Osteoblast (primary cell): ENCODE measurements around the gene TMEM140. TPM values are rescaled to one million over a fixed set of nuclear protein-coding genes. Genes with fewer than 3 reads are reported as not detected.

Experiments used
- DNase-seq: peaks from one replicate; pipeline ENCODE4 v3.0.0; 2011; ENCODE audit warnings: low spot score, mixed read lengths; ENCODE audit not compliant: insufficient read length; ENCODE audit errors: missing footprints
- H2AFZ ChIP-seq: 2 replicates; pipeline ENCODE4 v1.6.0; 2011; ENCODE audit warnings: mild to moderate bottlenecking, low read length
- H3K27ac ChIP-seq: 2 replicates; pipeline ENCODE4 v1.5.1; 2011; ENCODE audit warnings: mild to moderate bottlenecking, low read depth, low read length, moderate library complexity
- H3K27me3 ChIP-seq: 2 replicates; pipeline ENCODE4 v1.6.0; 2012; ENCODE audit warnings: mild to moderate bottlenecking, control low read depth, inconsistent platforms, low read length, moderate library complexity; ENCODE audit not compliant: insufficient read depth
- H3K36me3 ChIP-seq: 2 replicates; pipeline ENCODE4 v1.5.1; 2011; ENCODE audit warnings: mild to moderate bottlenecking, low read length, control low read depth, moderate library complexity; ENCODE audit not compliant: insufficient read depth
- H3K4me1 ChIP-seq: 2 replicates; pipeline ENCODE4 v1.5.1; 2011; ENCODE audit warnings: mild to moderate bottlenecking, low read length, control low read depth, moderate library complexity; ENCODE audit not compliant: insufficient read depth
- H3K4me2 ChIP-seq: 2 replicates; pipeline ENCODE4 v1.6.0; 2011; ENCODE audit warnings: mild to moderate bottlenecking, low read length; ENCODE audit not compliant: insufficient read depth
- H3K4me3 ChIP-seq: fragments of 200-600 bp; sonication (generic); 3 replicates; pipeline ENCODE4 v1.5.1; 2012; ENCODE audit warnings: mild to moderate bottlenecking, low read length, inconsistent platforms; ENCODE audit not compliant: insufficient read depth
- H3K79me2 ChIP-seq: 2 replicates; pipeline ENCODE4 v1.6.0; 2012; ENCODE audit warnings: mild to moderate bottlenecking, low read length, control low read depth, inconsistent platforms; ENCODE audit not compliant: insufficient read depth
- H3K9me3 ChIP-seq: 2 replicates; pipeline ENCODE4 v1.5.1; 2011; ENCODE audit warnings: low read depth, low read length, control low read depth
- H4K20me1 ChIP-seq: 2 replicates; pipeline ENCODE4 v1.6.0; 2012; ENCODE audit warnings: mild to moderate bottlenecking, low read length, control low read depth; ENCODE audit not compliant: insufficient read depth
- total RNA-seq: library from RNA; depleted of rRNA; stranded (reverse); fragments of >200 nt; gene quantifications from 2 replicates; pipeline ENCODE4 v1.2.3, GENCODE V29; 2012
- TF ChIP-seq, protein P1 (sequence below): IDR thresholded peaks from 2 replicates; pipeline ENCODE4 v1.5.1; 2011; ENCODE audit warnings: mild to moderate bottlenecking, low read depth, low read length, moderate library complexity; ENCODE audit errors: extremely low read depth

Gene TMEM140
- total RNA-seq, 1 donor, result 14.1 TPM

- H3K79me2 ChIP-seq, result no peaks in the 10 kb centered on the region
- no peak overlapping the region for H3K27ac ChIP-seq
- H3K9me3 ChIP-seq, result peaks cover 3% of the 10 kb centered on the region
- peaks cover 9% of the 10 kb centered on the region for H3K4me1 ChIP-seq
- no peaks in the 10 kb centered on the region for H3K36me3 ChIP-seq
- DNase-seq, result no peak
- no peak overlapping the region for H2AFZ ChIP-seq
- no peaks in the 10 kb centered on the region for H3K27me3 ChIP-seq
- TF ChIP-seq, protein P1, sequence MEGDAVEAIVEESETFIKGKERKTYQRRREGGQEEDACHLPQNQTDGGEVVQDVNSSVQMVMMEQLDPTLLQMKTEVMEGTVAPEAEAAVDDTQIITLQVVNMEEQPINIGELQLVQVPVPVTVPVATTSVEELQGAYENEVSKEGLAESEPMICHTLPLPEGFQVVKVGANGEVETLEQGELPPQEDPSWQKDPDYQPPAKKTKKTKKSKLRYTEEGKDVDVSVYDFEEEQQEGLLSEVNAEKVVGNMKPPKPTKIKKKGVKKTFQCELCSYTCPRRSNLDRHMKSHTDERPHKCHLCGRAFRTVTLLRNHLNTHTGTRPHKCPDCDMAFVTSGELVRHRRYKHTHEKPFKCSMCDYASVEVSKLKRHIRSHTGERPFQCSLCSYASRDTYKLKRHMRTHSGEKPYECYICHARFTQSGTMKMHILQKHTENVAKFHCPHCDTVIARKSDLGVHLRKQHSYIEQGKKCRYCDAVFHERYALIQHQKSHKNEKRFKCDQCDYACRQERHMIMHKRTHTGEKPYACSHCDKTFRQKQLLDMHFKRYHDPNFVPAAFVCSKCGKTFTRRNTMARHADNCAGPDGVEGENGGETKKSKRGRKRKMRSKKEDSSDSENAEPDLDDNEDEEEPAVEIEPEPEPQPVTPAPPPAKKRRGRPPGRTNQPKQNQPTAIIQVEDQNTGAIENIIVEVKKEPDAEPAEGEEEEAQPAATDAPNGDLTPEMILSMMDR, result no peak
- H3K4me2 ChIP-seq, result no peak overlapping the region
- no peaks in the 10 kb centered on the region for H4K20me1 ChIP-seq
- H3K4me3 ChIP-seq, result no peak overlapping the region
These were observed 28.1 kb downstream of the TMEM140 start for GRCh38 chr7:135175931-135176330.

DNA sequence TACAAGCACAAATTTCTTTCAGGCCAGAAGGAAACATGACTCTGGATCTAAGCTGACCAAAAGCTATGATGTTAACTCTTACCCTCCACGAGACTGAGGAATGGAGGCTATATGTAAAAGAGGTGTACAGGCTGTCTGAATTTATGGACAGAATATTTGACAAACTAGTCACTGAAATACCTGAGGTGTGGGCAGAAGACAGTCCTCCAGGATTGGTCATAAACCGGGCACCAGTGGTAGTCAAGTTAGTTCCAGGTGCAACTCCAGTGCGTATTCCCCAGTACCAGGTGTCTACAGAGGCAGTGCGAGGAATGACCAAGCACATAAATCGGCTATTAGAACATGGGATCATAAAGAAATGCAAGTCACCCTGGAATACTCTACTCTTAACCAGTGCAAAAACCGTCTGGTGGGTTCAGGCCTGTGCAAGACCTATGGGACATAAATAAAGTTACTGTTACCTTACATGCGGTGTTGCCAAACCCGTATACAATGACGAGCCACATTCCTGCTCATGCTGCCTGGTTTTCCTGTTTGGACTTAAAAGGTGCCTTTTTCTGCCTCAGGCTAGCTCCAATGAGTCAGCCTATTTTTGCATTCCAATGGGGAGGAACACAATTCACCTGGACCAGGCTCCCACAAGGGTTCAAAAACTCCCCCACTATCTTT is 29.3 kb downstream of the TMEM140 start:
- H3K36me3 ChIP-seq, result peaks cover 1% of the 10 kb centered on the region
- H3K4me3 ChIP-seq, result no peak overlapping the region
- H3K9me3 ChIP-seq, result peaks cover 13% of the 10 kb centered on the region
- H3K4me2 ChIP-seq, result no peak overlapping the region
- H3K4me1 ChIP-seq, result no peaks in the 10 kb centered on the region
- H4K20me1 ChIP-seq, result no peaks in the 10 kb centered on the region
- H3K27ac ChIP-seq, result no peak overlapping the region
- TF ChIP-seq, protein P1, result no peak
- no peaks in the 10 kb centered on the region for H3K79me2 ChIP-seq
- DNase-seq, result no peak
- H2AFZ ChIP-seq, result no peak overlapping the region
- no peaks in the 10 kb centered on the region for H3K27me3 ChIP-seq

DNA sequence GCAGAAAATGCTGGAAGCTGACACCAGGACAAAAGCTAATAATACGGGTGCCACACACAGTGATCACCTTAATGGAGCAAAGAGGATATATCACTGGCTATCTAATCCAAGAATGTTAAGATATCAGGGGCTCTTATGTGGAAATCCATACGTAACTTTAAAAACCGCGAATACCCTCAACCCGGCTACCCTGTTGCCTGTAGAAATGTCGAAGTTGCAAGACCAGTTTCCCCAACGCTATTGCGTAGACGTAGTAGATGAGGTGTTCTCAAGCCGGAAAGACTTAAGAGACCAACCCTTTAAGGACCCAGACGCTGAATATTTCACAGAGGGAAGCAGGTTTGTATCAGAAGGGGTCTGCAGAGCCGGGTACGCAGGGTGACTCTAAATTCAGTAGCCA is 30.5 kb downstream of the TMEM140 start:
- H3K79me2 ChIP-seq, result no peaks in the 10 kb centered on the region

DNA sequence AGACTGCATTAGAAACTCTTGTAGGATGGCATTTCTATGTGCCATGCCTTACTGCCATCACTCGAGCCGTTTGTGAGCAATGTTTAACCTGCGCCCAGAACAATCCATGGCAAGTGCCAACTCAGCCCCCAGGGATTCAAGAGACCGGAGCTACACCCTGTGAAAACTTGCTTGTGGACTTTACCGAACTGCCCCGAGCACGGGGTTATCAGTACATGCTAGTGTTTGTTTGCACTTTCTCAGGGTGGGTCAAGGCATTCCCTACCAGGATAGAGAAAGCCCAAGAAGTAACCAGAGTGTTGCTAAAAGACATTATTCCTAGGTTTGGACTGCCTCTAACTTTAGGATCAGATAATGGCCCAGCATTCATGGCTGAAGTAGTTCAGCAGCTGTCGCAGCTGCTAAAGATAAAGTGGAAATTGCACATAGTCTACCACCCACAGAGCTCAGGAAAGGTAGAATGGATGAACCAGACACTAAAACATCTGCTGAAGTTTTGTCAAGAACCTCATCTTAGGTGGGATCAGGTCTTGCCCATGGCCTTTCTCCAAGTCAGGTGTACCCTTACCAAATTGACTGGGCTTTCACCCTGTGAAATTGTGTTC is 31.6 kb downstream of the TMEM140 start:
- Histone ChIP-seq H3K9me3 (peaks cover 17% of the 10 kb centered on the region), H3K4me3 (no peak overlapping the region), H2AFZ (no peak overlapping the region), H3K36me3 (peaks cover 12% of the 10 kb centered on the region), H3K4me2 (no peak overlapping the region), H3K4me1 (no peaks in the 10 kb centered on the region), H3K79me2 (no peaks in the 10 kb centered on the region), H3K27ac (no peak overlapping the region), H4K20me1 (no peaks in the 10 kb centered on the region), H3K27me3 (no peaks in the 10 kb centered on the region)
- no peak for DNase-seq
- TF ChIP-seq, protein P1, result no peak

More for the DNA sequence above, 30.5 kb downstream of the TMEM140 start:
- H3K4me2 ChIP-seq, result no peak overlapping the region
- H3K36me3 ChIP-seq, result peaks cover 10% of the 10 kb centered on the region
- TF ChIP-seq, protein P1, result no peak
- H3K27ac ChIP-seq, result no peak overlapping the region
- no peaks in the 10 kb centered on the region for H3K4me1 ChIP-seq
- H3K9me3 ChIP-seq, result peaks cover 15% of the 10 kb centered on the region
- no peaks in the 10 kb centered on the region for H3K27me3 ChIP-seq
- no peak overlapping the region for H3K4me3 ChIP-seq
- no peaks in the 10 kb centered on the region for H4K20me1 ChIP-seq
- DNase-seq, result no peak
- no peak overlapping the region for H2AFZ ChIP-seq
